ENCODE measurements around the gene GPR15. TPM values are rescaled to one million over a fixed set of nuclear protein-coding genes. Genes with fewer than 3 reads are reported as not detected.

Gene GPR15
- total and polyA plus RNA-seq, 2 experiments from 2014 or later: not detected

DNA sequence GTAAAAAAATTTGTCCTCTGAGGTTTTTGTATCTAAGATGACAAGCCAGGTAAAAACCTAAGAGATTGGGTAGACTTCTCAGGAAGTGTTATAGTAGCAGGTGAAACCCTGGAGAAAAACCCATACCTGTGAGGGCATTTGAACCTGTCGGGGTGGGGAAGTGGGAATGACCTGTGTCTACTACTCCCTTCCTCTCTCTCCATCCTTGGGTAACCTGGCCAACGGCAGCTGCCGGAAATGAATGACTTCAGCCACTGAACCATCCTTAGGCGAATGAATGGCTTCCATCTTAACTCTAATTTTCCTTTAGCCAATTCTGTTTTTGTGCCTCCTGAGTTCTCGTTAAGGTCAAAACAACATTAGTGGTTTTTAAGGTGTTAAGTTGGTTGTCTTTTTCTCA is 16.8 kb downstream of the GPR15 start (continued):
- TF ChIP-seq, protein P1, sequence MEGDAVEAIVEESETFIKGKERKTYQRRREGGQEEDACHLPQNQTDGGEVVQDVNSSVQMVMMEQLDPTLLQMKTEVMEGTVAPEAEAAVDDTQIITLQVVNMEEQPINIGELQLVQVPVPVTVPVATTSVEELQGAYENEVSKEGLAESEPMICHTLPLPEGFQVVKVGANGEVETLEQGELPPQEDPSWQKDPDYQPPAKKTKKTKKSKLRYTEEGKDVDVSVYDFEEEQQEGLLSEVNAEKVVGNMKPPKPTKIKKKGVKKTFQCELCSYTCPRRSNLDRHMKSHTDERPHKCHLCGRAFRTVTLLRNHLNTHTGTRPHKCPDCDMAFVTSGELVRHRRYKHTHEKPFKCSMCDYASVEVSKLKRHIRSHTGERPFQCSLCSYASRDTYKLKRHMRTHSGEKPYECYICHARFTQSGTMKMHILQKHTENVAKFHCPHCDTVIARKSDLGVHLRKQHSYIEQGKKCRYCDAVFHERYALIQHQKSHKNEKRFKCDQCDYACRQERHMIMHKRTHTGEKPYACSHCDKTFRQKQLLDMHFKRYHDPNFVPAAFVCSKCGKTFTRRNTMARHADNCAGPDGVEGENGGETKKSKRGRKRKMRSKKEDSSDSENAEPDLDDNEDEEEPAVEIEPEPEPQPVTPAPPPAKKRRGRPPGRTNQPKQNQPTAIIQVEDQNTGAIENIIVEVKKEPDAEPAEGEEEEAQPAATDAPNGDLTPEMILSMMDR (conservative IDR thresholded peaks at IDR 0.05; ENCODE audit: low read depth in 2 of 2): no peak
- TF ChIP-seq CREB1 (CRISPR knock-in tag; IDR thresholded peaks at IDR 0.05; ENCODE audit: low read depth): no peak
- TF ChIP-seq, protein P2, sequence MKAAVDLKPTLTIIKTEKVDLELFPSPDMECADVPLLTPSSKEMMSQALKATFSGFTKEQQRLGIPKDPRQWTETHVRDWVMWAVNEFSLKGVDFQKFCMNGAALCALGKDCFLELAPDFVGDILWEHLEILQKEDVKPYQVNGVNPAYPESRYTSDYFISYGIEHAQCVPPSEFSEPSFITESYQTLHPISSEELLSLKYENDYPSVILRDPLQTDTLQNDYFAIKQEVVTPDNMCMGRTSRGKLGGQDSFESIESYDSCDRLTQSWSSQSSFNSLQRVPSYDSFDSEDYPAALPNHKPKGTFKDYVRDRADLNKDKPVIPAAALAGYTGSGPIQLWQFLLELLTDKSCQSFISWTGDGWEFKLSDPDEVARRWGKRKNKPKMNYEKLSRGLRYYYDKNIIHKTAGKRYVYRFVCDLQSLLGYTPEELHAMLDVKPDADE (IDR thresholded peaks at IDR 0.05): no peak
- no peak for TF ChIP-seq NANOG (IDR thresholded peaks at IDR 0.05; ENCODE audit: borderline replicate concordance)

DNA sequence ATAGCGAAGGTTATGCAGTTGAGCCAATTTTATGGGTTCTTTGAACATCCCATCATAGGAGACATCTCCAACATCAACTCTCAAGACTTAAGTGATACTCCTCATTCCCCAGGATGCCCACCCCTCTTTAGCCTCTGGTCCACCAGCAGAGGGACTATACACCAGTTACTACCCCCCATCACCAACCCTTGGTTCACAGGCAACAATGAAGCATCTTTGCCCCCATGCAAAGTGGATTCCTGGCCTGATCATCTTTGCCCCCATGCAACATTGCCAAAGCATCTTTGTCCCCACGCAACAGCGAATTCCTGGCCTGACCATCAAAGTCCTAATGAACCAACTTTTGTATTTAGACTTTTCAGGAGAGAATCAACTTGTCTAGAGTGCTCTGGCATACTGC is 19.1 kb downstream of the GPR15 start:
- no peak overlapping the region for H3K27ac ChIP-seq (ENCODE audit: low read depth)
- no peak overlapping the region for H3K4me3 Mint-ChIP-seq
- no peaks in the 10 kb centered on the region for H3K36me3 Mint-ChIP-seq (ENCODE audit: low read depth)
- H3K4me1 ChIP-seq (ENCODE audit: insufficient read depth): no peaks in the 10 kb centered on the region
- ATAC-seq: no peak
- no peak overlapping the region for H3K4me2 ChIP-seq
- no peaks in the 10 kb centered on the region for H3K9me2 ChIP-seq (ENCODE audit: insufficient read depth)
- H3K27ac Mint-ChIP-seq: no peak overlapping the region
- no peak for DNase-seq (ENCODE audit: low spot score)
- H4K20me1 ChIP-seq (replicated peaks; ENCODE audit: insufficient read depth): no peaks in the 10 kb centered on the region
- H3K79me2 ChIP-seq (replicated peaks; ENCODE audit: insufficient read depth): no peaks in the 10 kb centered on the region
- no peak overlapping the region for H2AFZ ChIP-seq
- no peak overlapping the region for H3K4me3 ChIP-seq
- H3F3A ChIP-seq (replicated peaks; ENCODE audit: low read depth): no peaks in the 10 kb centered on the region
- H3K36me3 ChIP-seq (ENCODE audit: insufficient read depth): no peaks in the 10 kb centered on the region
- peaks cover 3% of the 10 kb centered on the region; the same call in 1 of the 3 replicates for H3K4me1 Mint-ChIP-seq
- no peaks in the 10 kb centered on the region for H3K27me3 ChIP-seq (ENCODE audit: insufficient read depth)
- no peaks in the 10 kb centered on the region for H3K9me3 Mint-ChIP-seq
- H3K27me3 Mint-ChIP-seq (ENCODE audit: insufficient read depth, low read depth, poor library complexity): no peaks in the 10 kb centered on the region
- no peak for TF ChIP-seq STAT1 (IDR thresholded peaks at IDR 0.05; ENCODE audit: unreplicated experiment)
- TF ChIP-seq ZNF331 (CRISPR knock-in tag; IDR thresholded peaks at IDR 0.05; ENCODE audit: low read depth): no peak
- TF ChIP-seq, protein P3, sequence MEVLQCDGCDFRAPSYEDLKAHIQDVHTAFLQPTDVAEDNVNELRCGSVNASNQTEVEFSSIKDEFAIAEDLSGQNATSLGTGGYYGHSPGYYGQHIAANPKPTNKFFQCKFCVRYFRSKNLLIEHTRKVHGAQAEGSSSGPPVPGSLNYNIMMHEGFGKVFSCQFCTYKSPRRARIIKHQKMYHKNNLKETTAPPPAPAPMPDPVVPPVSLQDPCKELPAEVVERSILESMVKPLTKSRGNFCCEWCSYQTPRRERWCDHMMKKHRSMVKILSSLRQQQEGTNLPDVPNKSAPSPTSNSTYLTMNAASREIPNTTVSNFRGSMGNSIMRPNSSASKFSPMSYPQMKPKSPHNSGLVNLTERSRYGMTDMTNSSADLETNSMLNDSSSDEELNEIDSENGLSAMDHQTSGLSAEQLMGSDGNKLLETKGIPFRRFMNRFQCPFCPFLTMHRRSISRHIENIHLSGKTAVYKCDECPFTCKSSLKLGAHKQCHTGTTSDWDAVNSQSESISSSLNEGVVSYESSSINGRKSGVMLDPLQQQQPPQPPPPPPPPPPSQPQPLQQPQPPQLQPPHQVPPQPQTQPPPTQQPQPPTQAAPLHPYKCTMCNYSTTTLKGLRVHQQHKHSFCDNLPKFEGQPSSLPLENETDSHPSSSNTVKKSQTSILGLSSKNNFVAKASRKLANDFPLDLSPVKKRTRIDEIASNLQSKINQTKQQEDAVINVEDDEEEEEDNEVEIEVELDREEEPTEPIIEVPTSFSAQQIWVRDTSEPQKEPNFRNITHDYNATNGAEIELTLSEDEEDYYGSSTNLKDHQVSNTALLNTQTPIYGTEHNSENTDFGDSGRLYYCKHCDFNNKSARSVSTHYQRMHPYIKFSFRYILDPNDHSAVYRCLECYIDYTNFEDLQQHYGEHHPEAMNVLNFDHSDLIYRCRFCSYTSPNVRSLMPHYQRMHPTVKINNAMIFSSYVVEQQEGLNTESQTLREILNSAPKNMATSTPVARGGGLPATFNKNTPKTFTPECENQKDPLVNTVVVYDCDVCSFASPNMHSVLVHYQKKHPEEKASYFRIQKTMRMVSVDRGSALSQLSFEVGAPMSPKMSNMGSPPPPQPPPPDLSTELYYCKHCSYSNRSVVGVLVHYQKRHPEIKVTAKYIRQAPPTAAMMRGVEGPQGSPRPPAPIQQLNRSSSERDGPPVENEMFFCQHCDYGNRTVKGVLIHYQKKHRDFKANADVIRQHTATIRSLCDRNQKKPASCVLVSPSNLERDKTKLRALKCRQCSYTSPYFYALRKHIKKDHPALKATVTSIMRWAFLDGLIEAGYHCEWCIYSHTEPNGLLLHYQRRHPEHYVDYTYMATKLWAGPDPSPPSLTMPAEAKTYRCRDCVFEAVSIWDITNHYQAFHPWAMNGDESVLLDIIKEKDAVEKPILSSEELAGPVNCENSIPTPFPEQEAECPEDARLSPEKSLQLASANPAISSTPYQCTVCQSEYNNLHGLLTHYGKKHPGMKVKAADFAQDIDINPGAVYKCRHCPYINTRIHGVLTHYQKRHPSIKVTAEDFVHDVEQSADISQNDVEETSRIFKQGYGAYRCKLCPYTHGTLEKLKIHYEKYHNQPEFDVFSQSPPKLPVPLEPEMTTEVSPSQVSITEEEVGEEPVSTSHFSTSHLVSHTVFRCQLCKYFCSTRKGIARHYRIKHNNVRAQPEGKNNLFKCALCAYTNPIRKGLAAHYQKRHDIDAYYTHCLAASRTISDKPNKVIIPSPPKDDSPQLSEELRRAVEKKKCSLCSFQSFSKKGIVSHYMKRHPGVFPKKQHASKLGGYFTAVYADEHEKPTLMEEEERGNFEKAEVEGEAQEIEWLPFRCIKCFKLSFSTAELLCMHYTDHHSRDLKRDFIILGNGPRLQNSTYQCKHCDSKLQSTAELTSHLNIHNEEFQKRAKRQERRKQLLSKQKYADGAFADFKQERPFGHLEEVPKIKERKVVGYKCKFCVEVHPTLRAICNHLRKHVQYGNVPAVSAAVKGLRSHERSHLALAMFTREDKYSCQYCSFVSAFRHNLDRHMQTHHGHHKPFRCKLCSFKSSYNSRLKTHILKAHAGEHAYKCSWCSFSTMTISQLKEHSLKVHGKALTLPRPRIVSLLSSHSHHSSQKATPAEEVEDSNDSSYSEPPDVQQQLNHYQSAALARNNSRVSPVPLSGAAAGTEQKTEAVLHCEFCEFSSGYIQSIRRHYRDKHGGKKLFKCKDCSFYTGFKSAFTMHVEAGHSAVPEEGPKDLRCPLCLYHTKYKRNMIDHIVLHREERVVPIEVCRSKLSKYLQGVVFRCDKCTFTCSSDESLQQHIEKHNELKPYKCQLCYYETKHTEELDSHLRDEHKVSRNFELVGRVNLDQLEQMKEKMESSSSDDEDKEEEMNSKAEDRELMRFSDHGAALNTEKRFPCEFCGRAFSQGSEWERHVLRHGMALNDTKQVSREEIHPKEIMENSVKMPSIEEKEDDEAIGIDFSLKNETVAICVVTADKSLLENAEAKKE (CRISPR knock-in tag; IDR thresholded peaks at IDR 0.05): no peak
- no peak for TF ChIP-seq POLR2AphosphoS5 (IDR thresholded peaks at IDR 0.05; ENCODE audit: low read depth)
- TF ChIP-seq, protein P1 (conservative IDR thresholded peaks at IDR 0.05; ENCODE audit: low read depth in 2 of 2): no peak
- TF ChIP-seq, protein P4, sequence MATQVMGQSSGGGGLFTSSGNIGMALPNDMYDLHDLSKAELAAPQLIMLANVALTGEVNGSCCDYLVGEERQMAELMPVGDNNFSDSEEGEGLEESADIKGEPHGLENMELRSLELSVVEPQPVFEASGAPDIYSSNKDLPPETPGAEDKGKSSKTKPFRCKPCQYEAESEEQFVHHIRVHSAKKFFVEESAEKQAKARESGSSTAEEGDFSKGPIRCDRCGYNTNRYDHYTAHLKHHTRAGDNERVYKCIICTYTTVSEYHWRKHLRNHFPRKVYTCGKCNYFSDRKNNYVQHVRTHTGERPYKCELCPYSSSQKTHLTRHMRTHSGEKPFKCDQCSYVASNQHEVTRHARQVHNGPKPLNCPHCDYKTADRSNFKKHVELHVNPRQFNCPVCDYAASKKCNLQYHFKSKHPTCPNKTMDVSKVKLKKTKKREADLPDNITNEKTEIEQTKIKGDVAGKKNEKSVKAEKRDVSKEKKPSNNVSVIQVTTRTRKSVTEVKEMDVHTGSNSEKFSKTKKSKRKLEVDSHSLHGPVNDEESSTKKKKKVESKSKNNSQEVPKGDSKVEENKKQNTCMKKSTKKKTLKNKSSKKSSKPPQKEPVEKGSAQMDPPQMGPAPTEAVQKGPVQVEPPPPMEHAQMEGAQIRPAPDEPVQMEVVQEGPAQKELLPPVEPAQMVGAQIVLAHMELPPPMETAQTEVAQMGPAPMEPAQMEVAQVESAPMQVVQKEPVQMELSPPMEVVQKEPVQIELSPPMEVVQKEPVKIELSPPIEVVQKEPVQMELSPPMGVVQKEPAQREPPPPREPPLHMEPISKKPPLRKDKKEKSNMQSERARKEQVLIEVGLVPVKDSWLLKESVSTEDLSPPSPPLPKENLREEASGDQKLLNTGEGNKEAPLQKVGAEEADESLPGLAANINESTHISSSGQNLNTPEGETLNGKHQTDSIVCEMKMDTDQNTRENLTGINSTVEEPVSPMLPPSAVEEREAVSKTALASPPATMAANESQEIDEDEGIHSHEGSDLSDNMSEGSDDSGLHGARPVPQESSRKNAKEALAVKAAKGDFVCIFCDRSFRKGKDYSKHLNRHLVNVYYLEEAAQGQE (IDR thresholded peaks at IDR 0.05; ENCODE audit: unreplicated experiment): no peak
- no peak for TF ChIP-seq NANOG (IDR thresholded peaks at IDR 0.05; ENCODE audit: borderline replicate concordance)
